CD4-positive, alpha-beta T cell treated with Interleukin-6 at 100 ng/mL for 8 hours (primary cell): ENCODE data around the gene GAPDH.
"Not testable (repeated sequence)": the region's sequence is repeated elsewhere in the genome, so short reads cannot be mapped to it uniquely, and the experiment has no call there.

ENCODE experiments used
- DNase-seq: peaks from one replicate; pipeline ENCODE4 v3.0.0-alpha.2; 2020; ENCODE audit warnings: mixed read lengths, low spot score

The GAPDH gene

GRCh38 chr12:6546016-6546415 lies 11.7 kb downstream of the GAPDH start:
- no peak for DNase-seq

DNA sequence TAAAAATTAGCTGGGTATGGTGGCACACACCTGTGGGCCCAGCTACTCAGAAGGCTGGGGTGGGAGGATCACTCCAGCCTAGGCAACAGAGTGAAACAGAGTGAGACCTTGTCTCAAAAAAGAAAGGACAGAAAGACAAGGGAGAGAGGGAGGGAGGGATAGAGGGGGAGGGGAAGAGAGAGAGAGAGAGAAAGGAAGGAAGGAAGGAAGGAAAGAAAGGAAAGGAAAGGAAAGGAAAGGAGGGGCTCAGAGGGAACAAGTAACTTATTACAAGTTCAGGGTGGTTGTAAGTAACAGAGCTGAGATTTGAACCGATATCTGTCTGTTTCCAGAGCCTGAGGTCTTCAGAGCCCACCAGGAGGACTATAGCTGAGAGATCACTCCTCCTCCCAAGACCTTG lies 13.2 kb downstream of the GAPDH start:
- no peak for DNase-seq

GRCh38 chr12:6547987-6548386 lies 13.7 kb downstream of the GAPDH start:
- DNase-seq: no peak

GRCh38 chr12:6548556-6548955 lies 14.2 kb downstream of the GAPDH start:
- DNase-seq: no peak

GRCh38 chr12:6548966-6549683 lies 14.8 kb downstream of the GAPDH start:
- no peak for DNase-seq

DNA sequence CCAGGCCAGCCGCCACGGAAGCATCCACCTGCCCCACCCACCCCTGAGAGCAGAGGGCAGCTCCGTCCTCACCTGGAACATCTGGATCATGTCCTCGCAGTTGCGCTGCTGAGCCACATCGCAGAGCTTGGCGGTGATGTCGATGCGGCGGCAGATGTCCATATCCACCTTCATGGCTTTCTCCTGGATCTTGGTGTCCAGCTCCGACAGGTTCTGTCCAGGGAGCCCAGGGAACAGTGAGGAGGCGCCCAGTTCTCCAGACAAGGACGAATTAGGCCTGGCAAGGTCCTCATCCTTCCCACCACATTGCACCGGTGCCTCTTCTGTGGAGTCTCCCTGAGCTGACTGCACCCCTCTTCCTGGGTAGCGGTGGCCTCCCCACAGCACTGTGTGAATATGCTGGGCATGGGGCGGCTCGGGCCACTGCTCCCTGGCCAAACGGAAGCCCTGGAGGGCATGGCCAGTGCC lies 15.4 kb downstream of the GAPDH start:
- no peak for DNase-seq

GRCh38 chr12:6550294-6551062 lies 16.2 kb downstream of the GAPDH start:
- no peak for DNase-seq

- no peak for DNase-seq
Observed at GRCh38 chr12:6551063-6551461, 16.7 kb downstream of the GAPDH start.

DNA sequence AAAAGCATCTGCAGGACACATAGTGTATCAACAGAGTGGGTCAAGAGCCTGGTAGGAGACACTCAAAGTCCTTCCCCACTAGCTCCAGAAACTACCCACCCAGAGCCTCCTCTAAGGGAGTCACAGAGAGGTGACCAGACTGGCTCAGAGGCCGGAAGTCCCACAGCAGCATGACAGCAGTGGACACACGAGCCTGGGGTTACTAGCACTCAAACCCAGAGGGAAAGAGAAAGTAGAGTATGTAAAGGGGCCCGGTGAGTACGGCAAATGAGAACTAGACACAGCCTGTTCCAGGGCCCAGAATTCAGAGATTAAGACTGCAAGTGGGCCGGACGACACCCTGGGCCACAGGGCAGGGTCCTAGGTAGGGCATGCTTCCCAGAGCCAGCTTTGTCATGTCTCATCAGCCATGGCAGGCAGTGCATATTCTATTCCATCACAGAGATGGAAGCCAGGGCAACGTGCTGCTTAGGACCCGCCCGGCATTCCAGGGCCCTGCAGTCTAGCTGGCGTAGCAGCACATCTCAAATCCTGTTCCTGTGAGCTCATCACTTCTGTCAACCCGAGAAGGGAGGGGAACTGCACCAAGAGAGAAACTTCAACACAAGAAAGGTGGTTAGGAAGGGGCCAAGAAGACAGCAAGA lies 17.3 kb downstream of the GAPDH start:
- no peak for DNase-seq

DNA sequence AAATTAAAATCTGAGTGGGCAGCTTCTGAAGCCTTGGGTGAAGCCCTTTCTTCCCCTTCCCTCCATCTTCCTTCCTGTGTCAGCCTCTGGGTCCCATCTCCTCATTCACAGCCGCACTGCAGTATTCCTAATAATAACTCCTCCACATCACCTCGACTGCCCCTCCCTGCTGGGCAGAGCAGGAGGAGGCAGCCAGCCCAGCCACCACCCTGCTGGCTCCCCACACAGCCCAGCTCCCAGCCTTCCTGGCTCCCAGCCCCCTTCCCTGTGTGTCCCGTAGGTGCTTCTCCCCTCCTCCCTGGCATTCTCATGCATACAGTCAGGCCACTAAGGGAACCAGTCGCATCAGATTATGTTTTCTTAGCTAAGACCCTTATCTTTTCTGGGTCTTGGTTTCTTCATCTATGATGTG lies 17.8 kb downstream of the GAPDH start:
- DNase-seq: no peak

DNA sequence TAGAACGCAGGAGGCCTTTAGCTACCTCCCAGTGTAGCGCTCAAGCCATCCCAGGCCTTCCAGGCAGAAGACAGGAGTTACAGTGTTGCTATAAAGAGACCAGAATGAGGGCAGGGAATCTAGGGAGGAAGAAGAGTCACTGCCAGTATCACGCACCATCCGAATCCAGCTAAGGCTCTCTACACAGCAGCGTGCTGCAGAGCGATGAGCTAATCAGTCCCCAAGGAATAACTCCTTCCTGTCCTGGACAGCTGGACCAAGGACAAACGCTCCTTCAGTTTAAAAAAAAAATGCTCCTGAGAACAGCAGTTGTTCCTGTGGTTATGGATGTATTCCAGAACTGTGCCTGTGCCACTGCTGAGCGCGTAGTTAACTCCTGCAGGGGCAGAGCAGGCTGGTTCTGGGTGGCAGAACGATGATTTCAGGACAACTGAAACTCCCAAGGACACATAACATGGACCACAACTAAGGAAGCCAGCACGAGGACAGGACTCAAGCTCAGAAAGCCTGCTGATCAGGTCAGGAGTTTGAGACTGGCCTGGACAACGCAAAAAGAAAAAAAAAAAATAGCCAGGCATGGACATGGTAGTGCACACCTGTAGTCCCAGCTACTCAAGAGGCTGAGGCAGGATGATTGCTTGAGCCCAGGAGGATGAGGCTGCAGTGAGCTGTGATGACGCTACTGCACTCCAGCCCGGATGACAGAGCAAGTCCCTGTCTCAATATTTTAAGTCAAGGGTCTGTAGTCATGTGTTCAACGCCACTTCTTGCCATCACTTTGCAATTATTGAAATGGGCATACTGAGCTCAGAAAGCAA lies 18.9 kb downstream of the GAPDH start:
- no peak for DNase-seq

- DNase-seq: peak; percentile 70
Observed at GRCh38 chr12:6554168-6555017, 20.1 kb downstream of the GAPDH start.

DNA sequence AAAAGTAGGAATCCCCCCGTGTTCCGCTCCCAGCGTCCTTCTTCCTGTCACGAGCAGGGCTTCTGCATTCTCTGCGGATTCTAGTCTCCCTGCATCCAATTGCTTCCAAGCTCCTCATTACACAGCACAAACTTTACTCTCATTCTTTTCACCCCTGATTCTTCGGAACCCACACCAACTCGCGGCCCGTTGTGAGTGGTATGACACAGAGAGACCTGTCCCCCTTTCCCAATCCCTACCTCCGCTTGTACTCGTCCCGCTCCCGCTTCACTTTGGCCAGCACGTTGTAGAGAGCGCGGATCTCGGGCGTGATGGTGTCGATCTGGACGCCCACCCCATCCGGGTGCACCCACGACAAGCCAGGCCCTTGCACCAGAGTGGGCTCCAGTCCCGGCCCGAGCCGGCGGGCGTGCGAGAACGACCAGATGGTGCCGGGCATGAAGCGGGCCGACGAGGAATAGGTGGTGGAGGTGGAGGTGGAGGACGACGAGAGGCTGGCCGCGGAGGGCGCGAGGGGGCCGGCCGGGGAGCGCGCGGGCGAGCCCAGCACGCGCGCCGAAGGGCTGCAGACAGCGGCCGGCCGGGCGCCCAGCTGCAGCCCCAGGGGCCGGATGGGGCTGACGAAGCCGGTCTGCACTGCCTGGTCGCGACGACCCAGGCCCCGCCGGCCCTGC lies 20.8 kb downstream of the GAPDH start:
- DNase-seq: no peak

GRCh38 chr12:6556496-6556817 lies 22.1 kb downstream of the GAPDH start:
- DNase-seq: not testable (repeated sequence)

- no peak for DNase-seq
Observed at GRCh38 chr12:6556857-6557256, 22.5 kb downstream of the GAPDH start.

GRCh38 chr12:6558014-6558760 lies 23.9 kb downstream of the GAPDH start:
- peak; percentile 68 for DNase-seq

- no peak for DNase-seq
Observed at GRCh38 chr12:6559500-6559899, 25.2 kb downstream of the GAPDH start.

DNA sequence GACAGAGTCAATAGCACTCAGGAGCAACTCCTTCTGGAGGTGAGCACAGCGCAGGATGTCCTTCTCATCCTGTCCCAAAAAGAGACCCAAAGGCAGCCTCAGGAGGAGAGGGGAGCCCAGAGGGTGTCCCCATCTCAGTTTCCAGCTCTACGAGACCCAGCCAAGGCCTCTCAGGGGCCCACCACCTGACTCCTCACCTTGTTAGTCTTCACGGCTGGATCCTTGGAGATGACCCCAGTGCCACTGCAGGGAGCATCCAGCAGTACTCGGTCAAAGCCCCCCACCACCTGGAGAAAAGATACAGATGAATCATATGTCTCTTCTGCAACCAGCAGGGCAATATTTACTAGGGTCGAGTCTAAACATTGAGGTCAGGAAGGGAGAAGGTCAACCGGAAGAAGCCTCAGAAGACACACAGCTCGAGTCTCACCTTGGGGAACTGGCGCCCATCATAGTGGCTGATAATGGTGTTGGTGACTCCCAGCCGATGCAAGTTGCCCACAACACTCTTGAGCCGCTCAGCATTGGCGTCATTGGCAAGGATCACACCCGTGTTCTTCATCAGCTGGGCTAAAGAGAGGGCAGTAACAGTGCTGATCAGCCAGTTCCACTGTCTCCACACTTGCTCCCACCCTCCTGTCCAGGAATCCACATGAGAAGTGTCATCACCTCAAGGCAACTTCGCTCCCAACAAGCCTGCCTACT lies 26.3 kb downstream of the GAPDH start:
- no peak for DNase-seq

- no peak for DNase-seq
Observed at GRCh38 chr12:6562881-6563280, 28.6 kb downstream of the GAPDH start.
